ENCODE data around the gene LRRC18. TPM values are rescaled to one million over a fixed set of nuclear protein-coding genes. Genes with fewer than 3 reads are reported as not detected.

LRRC18 gene
- total RNA-seq, 4 donors from 2014 or later: 1.7 TPM; not detected in 3

- H3K27me3 ChIP-seq: no peaks in the 10 kb centered on the region
- no peak overlapping the region for H3K4me3 ChIP-seq
- H3K9me3 ChIP-seq: no peaks in the 10 kb centered on the region
- H3K36me3 ChIP-seq: no peaks in the 10 kb centered on the region
- no peak overlapping the region for H3K27ac ChIP-seq
- DNase-seq: no peak
- no peaks in the 10 kb centered on the region for H3K4me1 ChIP-seq
- TF ChIP-seq POLR2A (IDR thresholded peaks at IDR 0.05): no peak
- no peak for TF ChIP-seq CTCF (IDR thresholded peaks at IDR 0.05)
Observed at GRCh38 chr10:48884179-48885045, 55.2 kb downstream of the LRRC18 start.

GRCh38 chr10:48883701-48884100, 55.9 kb downstream of the LRRC18 start:
- Histone ChIP-seq H3K27me3 (no peaks in the 10 kb centered on the region), H3K36me3 (no peaks in the 10 kb centered on the region), H3K27ac (no peak overlapping the region), H3K4me1 (no peaks in the 10 kb centered on the region), H3K9me3 (no peaks in the 10 kb centered on the region), H3K4me3 (no peak overlapping the region)
- no peak for DNase-seq
- TF ChIP-seq POLR2A (IDR thresholded peaks at IDR 0.05) (no peak), CTCF (IDR thresholded peaks at IDR 0.05) (no peak)

GRCh38 chr10:48882881-48883280, 56.8 kb downstream of the LRRC18 start:
- DNase-seq: no peak
- Histone ChIP-seq H3K9me3 (no peaks in the 10 kb centered on the region), H3K27ac (no peak overlapping the region), H3K27me3 (no peaks in the 10 kb centered on the region), H3K36me3 (no peaks in the 10 kb centered on the region), H3K4me3 (no peak overlapping the region), H3K4me1 (no peaks in the 10 kb centered on the region)
- TF ChIP-seq POLR2A (IDR thresholded peaks at IDR 0.05) (no peak), CTCF (IDR thresholded peaks at IDR 0.05) (no peak)

GRCh38 chr10:48881937-48882336, 57.7 kb downstream of the LRRC18 start:
- no peak for DNase-seq
- no peaks in the 10 kb centered on the region for H3K4me1 ChIP-seq
- H3K4me3 ChIP-seq: no peak overlapping the region
- H3K27ac ChIP-seq: no peak overlapping the region
- TF ChIP-seq CTCF (IDR thresholded peaks at IDR 0.05) (no peak), POLR2A (IDR thresholded peaks at IDR 0.05) (no peak)
- no peaks in the 10 kb centered on the region for H3K9me3 ChIP-seq
- H3K27me3 ChIP-seq: no peaks in the 10 kb centered on the region
- H3K36me3 ChIP-seq: no peaks in the 10 kb centered on the region

GRCh38 chr10:48880016-48880705, 59.5 kb downstream of the LRRC18 start:
- no peak for TF ChIP-seq POLR2A (IDR thresholded peaks at IDR 0.05)
- TF ChIP-seq CTCF (IDR thresholded peaks at IDR 0.05): no peak
- Histone ChIP-seq H3K9me3 (no peaks in the 10 kb centered on the region), H3K4me3 (no peak overlapping the region), H3K27ac (no peak overlapping the region), H3K27me3 (no peaks in the 10 kb centered on the region), H3K36me3 (no peaks in the 10 kb centered on the region), H3K4me1 (no peaks in the 10 kb centered on the region)
- no peak for DNase-seq

All from Peyer's patch (tissue), 4 donors.